Ammon's horn (tissue), 1 donor: Measurements from ENCODE around the gene XPNPEP2.

Source experiments
- DNase-seq: peaks from one replicate; pipeline ENCODE4 v3.0.0-alpha.2; 2016; ENCODE audit warnings: low spot score

XPNPEP2 gene

GRCh38 chrX:129800186-129800585 lies 61.4 kb downstream of the XPNPEP2 start:
- DNase-seq = no peak

GRCh38 chrX:129802863-129803262 lies 64.1 kb downstream of the XPNPEP2 start:
- DNase-seq = no peak

- DNase-seq = no peak
These were observed 66.0 kb downstream of the XPNPEP2 start for GRCh38 chrX:129804806-129805205.

DNA sequence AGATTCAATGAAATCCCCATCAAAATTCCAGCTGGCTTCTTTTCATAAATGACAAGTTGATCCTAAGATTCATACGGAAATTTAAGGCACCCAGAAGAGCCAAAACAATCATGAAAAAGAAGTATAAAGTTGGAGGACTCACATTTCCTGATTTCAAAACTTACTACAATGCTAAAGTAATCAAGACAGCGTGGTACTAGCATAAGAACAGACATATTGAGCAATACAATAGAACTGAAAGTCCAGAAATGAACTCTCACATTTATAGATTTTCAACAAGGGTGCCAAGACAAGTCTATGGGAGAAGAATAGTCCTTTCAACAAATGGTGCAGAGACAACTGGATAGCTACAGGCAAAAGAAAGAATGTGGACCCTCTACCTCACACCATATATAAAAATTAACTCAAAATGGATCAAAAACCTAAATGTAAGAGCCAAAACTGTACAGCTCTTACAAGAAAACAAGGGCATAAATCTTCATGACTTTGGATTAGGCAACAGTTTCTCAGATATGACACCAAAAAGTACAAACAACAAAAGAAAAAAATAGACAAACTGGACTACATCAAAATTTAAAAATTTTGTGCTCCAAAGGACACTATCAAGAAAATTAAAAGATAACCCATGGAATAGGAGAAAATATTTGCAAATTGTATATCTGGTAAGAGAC lies 69.5 kb downstream of the XPNPEP2 start:
- DNase-seq = no peak

DNA sequence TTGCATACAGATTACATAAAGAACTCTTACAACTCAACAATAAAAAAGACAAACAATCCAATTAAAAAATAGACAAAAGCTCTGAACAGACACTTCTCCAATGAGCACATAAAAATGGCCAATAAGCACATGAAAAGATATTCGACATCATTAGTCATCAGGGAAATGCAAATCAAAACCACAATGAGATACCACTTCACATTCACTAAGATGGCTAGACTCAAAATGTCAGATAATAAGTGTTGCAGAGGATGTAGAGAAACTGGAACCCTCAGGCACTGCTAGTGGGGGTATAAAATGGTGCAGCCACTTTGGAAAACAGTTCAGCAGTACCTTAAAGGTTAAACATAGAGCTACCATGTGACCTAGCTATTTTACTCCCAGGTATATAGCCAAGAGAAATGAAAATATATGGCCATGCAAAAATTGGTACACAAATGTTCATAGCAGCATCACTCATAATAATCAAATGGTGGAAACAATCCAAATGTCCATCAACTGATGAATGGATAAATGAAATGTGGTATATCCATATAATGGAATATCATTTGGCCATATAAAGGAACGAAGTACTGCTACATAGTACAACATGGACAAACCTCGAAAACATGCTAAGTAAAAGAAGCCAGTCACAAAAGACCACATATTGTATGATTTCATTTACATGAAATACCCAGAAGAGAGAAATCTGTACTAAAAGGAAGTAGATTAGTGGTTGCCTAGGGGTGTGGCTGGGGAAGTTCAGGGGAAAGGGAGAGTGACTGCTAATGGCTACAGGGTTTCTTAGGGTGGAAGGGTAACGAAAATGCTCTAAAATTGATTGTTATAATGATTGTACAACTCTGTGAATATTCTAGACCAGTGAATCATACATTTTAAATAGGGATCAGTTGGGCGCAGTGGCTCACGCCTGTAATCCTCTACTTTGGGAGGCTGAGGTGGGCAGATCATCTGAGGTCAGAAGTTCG lies 70.3 kb downstream of the XPNPEP2 start:
- no peak for DNase-seq

DNA sequence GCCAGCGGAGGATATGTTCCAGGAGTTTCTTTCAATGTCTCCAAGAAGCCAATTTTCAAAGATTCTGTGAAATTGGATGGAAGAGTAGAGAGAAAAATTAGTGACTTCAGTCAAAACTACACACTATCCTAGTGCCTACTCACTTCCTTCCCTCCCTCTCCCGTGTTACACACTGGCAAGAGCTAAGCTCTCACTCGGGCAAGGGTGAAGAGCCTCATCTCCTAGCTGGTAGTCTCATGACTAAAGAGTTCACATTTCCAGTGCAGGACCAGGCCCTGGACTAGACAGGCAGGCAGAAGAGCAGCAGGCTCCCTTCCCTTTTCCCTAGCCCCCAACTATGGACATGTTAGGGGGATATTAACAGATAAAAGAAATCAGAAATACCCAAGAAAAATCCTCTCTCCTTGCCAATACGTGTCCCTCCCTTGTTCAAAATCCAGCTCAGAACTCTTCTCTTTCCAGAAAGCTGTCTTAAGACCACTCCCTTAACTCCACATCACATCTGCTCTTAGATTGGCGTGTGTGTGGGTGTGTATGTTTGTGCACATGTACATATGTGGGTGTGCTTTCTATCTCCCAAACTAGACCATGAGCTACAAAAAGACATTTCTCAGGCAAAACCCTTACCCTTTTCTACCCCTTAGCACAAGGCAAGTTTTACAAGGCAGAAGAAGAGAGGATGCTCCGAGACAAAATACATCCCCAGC lies 75.0 kb downstream of the XPNPEP2 start:
- no peak for DNase-seq

GRCh38 chrX:129818123-129818522 lies 79.3 kb downstream of the XPNPEP2 start:
- no peak for DNase-seq
